Measurements from ENCODE around the gene GPR153.
A peak's percentile ranks its signal among the peaks of the same experiment; 100 is the strongest.
"Not testable (repeated sequence)": the region's sequence is repeated elsewhere in the genome, so short reads cannot be mapped to it uniquely, and the experiment has no call there.

The GPR153 gene

DNA sequence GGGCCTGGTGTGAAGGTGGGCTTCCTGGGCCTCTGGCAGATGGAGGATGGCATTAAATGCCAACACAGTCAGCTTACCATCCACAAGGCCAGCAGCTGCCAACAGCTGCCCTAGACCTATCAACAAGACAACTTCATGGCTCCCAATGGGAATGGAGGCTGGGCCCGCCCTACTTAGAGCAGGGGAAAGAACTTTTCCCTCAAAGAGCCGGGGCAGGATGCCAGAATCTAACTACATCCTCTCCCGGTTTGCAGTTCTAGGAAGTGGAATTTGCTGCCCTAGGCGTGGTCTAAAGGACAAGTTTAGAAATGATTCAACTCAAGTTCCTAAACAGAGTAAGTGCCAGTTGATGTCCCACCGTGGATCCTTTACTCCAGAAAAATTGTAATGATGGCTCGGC is 38.3 kb downstream of the GPR153 start:
- DNase-seq: no peak

- no peak for DNase-seq
Observed at GRCh38 chr1:6221210-6221784, 39.6 kb downstream of the GPR153 start.

DNA sequence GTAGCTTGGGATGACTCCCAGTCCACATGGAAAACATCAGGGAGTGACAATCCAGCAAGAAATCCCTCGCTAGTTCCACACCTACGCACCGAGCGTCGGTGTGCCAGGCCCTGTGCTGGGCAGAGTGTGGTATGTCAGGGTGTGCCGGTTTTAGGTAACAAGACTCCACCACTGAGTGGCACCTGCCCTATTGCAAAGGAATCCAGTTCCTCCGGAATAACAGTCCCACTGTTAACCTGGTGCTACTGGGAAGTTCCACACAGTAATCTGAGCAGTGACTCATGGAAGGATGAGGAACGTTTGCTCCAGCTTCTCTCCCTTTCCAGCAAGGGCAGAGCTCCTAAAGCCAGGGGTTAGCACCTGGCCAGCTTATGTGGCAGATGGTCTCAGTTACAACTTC is 40.7 kb downstream of the GPR153 start:
- peak; percentile 11 for DNase-seq

DNA sequence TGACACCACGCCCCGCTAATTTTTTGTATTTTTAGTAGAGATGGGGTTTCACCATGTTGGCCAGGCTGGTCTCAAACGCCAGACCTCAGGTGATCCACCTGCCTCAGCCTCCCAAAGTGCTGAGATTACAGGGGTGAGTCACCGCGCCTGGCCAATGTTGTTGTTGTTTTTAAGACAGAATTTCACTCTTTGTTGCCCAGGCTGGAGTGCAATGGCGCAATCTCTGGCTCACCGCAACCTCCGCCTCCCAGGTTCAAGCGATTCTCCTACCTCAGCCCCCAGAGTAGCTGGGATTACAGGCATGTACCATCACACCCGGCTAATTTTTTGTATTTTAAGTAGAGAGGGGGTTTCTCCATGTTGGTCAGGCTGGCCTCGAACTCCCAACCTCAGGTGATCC is 41.3 kb downstream of the GPR153 start:
- DNase-seq: not testable (repeated sequence)

GRCh38 chr1:6218375-6219164 is 42.3 kb downstream of the GPR153 start:
- no peak for DNase-seq

DNA sequence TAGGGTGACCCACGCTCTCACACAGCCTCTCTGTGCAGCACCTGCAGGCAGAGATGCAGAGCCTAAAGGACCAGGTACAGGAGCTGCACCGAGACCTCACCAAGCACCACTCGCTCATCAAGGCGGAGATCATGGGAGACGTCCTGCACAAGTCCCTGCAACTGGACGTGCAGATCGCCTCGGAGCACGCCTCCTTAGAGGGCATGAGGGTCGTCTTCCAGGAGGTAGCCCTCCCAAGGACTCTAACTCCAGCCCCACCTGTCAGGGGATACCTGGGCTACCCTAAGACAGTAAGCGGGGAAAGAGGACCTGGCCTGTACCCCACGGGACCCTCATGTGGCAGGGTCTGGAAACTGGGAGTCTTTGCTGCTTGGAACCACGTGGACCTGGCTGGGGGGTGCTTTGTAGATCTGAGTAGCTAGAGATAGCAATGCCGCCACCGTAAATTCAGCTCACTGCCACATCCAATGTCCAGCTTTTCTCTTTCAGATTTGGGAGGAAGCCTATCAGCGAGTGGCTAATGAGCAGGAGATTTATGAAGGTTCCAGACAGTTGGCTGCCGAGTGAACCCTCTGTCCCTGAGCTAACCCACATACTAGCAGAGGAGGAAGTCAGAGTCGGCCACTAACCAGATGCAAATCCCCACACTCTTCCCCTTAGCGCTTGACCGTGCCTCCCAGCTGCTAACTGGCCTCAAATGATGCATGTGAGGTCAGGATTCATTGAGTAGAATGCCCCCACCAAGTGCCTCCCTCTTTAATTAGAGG is 48.5 kb downstream of the GPR153 start:
- no peak for DNase-seq

GRCh38 chr1:6211731-6212130 is 49.2 kb downstream of the GPR153 start:
- DNase-seq: no peak

DNA sequence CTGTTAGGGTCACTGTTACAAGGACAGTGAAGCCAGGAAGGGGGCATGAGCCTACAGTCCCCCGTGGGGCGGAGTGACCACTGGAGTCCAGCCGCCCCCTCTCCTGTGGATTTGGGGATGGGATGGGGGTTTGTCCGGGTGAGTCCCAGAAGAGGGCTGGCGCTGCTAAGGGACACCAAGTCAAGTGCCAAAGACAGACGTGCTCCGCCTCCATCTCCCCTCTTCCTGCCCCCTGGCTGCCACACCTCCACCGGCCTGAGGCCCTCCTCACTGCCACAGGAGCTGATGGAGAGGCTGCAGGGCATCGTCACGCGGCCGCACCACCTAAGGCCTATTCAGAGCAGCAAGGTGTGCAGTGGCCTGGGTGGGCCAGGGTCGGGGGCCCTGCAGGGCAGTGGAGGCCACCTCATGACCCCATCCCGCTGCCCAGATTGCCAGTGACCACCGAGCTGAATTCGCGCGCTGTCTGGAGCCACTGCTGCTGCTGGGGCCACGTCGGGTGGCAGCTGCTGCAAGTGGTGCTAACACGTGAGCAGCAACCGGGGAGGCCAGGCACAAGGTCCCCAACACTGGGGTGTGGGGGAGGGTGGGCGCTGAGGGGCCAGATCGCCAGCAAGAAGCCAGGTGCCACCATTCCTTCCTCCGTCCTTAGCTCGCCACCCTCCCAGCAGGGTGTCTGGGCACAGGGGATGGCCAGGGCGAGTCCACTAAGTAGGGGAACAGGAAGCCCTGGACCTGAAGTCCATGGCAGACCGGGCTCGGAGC is 50.1 kb downstream of the GPR153 start:
- no peak for DNase-seq

GRCh38 chr1:6209661-6210580 is 51.0 kb downstream of the GPR153 start:
- DNase-seq: no peak

DNA sequence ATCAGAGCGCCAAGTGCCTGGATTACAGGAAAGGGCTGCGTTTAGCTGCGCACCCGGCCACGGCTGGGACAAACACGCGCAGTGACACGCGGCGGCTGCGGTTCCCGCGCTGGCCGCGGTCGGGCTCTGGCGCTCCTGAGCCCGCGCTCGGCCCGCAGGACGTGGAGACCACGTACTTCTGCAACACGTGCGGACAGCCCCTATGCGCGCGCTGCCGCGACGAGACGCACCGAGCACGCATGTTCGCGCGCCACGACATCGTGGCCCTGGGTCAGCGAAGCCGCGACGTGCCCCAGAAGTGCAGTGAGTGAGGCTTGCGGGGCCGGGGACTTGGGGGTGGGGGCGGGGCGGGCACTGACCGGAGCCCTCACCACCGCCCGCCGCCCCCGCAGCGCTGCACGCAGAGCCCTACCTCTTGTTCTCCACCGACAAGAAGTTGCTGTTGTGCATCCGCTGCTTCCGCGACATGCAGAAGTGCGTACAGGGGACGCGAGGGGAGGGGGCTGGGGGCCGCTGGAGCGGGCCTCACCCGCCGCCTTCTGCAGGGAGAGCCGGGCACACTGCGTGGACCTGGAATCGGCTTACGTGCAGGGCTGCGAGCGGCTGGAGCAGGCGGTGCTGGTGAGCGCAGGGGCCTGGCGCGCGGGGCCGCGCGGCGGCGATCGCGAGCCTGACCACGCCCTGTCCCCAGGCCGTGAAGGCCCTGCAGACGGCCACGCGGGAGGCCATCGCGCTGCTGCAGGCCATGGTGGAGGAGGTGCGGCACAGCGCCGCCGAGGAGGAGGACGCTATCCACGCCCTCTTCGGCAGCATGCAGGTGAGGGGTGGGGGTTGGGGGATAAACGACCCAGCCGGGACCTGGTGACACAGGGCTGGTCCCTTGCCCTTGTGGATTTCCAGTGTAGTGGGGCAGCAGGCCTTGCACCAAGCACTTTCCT is 51.9 kb downstream of the GPR153 start:
- DNase-seq: no peak

DNA sequence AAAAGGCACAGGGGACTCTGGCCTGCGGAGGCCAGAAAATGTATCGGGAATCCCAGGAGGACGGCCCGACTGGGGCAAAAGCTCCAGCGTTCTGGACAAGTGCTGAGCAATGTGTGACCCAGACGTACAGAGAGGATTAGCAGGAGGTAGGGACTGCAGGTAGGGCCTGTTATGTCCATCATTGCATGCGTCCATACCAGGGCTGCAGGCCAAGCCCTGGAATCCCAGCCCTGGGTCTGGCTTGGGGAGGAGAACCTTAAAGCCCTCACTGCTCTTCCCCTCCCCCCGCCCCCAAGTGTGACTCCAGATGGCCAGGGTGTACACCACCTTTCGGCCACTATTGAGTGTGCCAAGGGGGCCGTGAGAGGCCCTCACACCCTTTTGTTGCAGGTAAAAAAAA is 53.0 kb downstream of the GPR153 start:
- DNase-seq: no peak

DNA sequence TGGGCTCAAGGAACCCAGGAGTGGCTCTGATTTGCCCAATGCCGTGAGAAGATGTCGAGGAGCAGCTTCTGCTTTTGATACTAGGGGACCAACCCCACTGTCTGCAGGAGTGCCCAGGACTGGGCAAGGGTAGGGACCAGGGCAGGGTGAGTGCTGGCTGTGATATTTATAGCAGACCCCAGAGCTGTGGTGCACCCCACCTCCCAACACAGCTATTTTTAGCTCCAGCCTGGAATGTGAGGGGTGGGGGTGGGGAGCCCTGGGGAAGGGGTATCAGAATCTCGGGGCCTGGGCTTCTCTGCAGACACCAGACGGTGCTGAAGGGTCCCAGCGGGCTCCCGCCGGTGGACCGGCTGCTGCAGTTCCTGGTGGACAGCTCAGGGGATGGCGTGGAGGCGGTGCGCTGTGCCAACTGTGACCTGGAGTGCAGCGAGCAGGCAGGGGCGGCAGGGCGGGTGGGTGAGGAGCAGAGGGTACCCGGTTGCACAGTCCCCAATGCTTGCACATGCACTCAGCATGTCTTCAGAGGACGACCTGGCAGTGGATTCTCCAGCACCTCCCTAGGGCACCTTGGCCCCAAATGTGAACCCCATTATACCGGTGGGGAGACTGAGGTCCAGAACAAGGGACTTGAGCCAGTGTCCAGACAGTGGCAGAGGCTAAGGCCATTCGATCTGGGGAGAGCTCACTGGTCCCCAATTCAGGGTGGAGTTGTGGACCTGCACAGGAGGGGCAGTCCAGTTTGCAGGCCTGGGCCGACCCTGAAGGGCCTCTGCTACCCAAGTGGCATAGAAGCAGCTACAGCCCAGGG is 53.6 kb downstream of the GPR153 start:
- no peak for DNase-seq

GRCh38 chr1:6206520-6206855 is 54.4 kb downstream of the GPR153 start:
- no peak for DNase-seq

GRCh38 chr1:6205849-6206519 is 54.9 kb downstream of the GPR153 start, which contains the start of gene RNF207:
TSS of gene RNF207 (plus strand) at chr1:6206119. CDS start at chr1:6206536, 417 bp downstream.
- peak; percentile 69 for DNase-seq

DNA sequence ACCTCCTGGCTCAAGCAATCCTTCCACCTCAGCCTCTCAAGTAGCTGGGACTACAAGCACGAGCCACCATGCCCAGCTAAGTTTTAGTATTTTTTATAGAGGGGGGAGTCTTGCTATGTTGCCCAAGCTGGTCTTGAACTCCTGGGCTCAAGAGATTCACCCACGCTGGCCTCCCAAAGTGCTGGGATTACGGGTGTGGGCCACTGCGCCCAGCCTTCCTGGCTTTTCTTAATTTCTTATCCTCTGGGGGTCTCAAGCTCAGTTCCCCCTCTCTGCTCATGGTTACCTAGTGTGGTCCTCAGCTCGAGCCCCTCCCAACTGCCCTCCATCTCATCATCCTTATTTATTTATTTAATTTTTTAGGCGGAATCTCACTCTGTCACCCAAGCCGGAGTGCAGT is 58.6 kb downstream of the GPR153 start:
- no peak for DNase-seq

- DNase-seq: no peak
Observed at GRCh38 chr1:6200188-6200809, 60.6 kb downstream of the GPR153 start.

GRCh38 chr1:6199298-6200187 is 61.4 kb downstream of the GPR153 start, which contains the start of gene RPL22:
TSS of gene RPL22 (minus strand) at chr1:6199595. CDS start at chr1:6199573, 22 bp downstream.
- peak; percentile 99 for DNase-seq
